ENCODE data around the gene KIF26B.

- no peak for TF ChIP-seq FOXJ3 (CRISPR knock-in tag; IDR thresholded peaks at IDR 0.05; ENCODE audit: borderline replicate concordance)
- TF ChIP-seq, protein P1, sequence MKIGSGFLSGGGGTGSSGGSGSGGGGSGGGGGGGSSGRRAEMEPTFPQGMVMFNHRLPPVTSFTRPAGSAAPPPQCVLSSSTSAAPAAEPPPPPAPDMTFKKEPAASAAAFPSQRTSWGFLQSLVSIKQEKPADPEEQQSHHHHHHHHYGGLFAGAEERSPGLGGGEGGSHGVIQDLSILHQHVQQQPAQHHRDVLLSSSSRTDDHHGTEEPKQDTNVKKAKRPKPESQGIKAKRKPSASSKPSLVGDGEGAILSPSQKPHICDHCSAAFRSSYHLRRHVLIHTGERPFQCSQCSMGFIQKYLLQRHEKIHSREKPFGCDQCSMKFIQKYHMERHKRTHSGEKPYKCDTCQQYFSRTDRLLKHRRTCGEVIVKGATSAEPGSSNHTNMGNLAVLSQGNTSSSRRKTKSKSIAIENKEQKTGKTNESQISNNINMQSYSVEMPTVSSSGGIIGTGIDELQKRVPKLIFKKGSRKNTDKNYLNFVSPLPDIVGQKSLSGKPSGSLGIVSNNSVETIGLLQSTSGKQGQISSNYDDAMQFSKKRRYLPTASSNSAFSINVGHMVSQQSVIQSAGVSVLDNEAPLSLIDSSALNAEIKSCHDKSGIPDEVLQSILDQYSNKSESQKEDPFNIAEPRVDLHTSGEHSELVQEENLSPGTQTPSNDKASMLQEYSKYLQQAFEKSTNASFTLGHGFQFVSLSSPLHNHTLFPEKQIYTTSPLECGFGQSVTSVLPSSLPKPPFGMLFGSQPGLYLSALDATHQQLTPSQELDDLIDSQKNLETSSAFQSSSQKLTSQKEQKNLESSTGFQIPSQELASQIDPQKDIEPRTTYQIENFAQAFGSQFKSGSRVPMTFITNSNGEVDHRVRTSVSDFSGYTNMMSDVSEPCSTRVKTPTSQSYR (CRISPR knock-in tag; IDR thresholded peaks at IDR 0.05): no peak
- TF ChIP-seq, protein P2, sequence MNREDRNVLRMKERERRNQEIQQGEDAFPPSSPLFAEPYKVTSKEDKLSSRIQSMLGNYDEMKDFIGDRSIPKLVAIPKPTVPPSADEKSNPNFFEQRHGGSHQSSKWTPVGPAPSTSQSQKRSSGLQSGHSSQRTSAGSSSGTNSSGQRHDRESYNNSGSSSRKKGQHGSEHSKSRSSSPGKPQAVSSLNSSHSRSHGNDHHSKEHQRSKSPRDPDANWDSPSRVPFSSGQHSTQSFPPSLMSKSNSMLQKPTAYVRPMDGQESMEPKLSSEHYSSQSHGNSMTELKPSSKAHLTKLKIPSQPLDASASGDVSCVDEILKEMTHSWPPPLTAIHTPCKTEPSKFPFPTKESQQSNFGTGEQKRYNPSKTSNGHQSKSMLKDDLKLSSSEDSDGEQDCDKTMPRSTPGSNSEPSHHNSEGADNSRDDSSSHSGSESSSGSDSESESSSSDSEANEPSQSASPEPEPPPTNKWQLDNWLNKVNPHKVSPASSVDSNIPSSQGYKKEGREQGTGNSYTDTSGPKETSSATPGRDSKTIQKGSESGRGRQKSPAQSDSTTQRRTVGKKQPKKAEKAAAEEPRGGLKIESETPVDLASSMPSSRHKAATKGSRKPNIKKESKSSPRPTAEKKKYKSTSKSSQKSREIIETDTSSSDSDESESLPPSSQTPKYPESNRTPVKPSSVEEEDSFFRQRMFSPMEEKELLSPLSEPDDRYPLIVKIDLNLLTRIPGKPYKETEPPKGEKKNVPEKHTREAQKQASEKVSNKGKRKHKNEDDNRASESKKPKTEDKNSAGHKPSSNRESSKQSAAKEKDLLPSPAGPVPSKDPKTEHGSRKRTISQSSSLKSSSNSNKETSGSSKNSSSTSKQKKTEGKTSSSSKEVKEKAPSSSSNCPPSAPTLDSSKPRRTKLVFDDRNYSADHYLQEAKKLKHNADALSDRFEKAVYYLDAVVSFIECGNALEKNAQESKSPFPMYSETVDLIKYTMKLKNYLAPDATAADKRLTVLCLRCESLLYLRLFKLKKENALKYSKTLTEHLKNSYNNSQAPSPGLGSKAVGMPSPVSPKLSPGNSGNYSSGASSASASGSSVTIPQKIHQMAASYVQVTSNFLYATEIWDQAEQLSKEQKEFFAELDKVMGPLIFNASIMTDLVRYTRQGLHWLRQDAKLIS (CRISPR knock-in tag; IDR thresholded peaks at IDR 0.05; ENCODE audit: borderline replicate concordance): no peak
- no peak for TF ChIP-seq EMX1 (CRISPR knock-in tag; IDR thresholded peaks at IDR 0.05)
- no peak for TF ChIP-seq PRDM15 (CRISPR knock-in tag; IDR thresholded peaks at IDR 0.05)
- TF ChIP-seq TEAD4 (CRISPR knock-in tag; IDR thresholded peaks at IDR 0.05): no peak
- TF ChIP-seq MYBL2 (CRISPR knock-in tag; IDR thresholded peaks at IDR 0.05): no peak
- TF ChIP-seq CTCF (IDR thresholded peaks at IDR 0.05): no peak
- no peak for TF ChIP-seq NR2C2 (CRISPR knock-in tag; IDR thresholded peaks at IDR 0.05)
- TF ChIP-seq RELA (CRISPR knock-in tag; IDR thresholded peaks at IDR 0.05; ENCODE audit: borderline replicate concordance): no peak
- TF ChIP-seq, protein P3, sequence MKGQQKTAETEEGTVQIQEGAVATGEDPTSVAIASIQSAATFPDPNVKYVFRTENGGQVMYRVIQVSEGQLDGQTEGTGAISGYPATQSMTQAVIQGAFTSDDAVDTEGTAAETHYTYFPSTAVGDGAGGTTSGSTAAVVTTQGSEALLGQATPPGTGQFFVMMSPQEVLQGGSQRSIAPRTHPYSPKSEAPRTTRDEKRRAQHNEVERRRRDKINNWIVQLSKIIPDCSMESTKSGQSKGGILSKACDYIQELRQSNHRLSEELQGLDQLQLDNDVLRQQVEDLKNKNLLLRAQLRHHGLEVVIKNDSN (CRISPR knock-in tag; IDR thresholded peaks at IDR 0.05): no peak
- no peak for TF ChIP-seq SMAD3 (CRISPR knock-in tag; IDR thresholded peaks at IDR 0.05; ENCODE audit: borderline replicate concordance)
Observed at GRCh38 chr1:245750261-245750660, 595.5 kb downstream of the KIF26B start.
